ENCODE results near the gene CCDC7. TPM values are rescaled to one million over a fixed set of nuclear protein-coding genes. Genes with fewer than 3 reads are reported as not detected.

Gene CCDC7
- total and polyA plus RNA-seq, 10 of the 15 experiments (the other 5 are each of a cell fraction or from before 2014, with no cell fraction given), result 1.8 to 5.6 (median 3.4) TPM

GRCh38 chr10:32411797-32412498 lies 34.0 kb upstream of the CCDC7 start:
- Histone ChIP-seq H3K79me2 (ENCODE audit: control insufficient read depth, insufficient read depth, low read length) (no peaks in the 10 kb centered on the region), H3K27ac (ENCODE audit: control insufficient read depth, insufficient read depth) (no peak overlapping the region), H3K4me2 (ENCODE audit: control insufficient read depth, insufficient read depth) (no peak overlapping the region), H3K9me3 (replicated peaks; ENCODE audit: control insufficient read depth, insufficient read depth, low read length) (no peaks in the 10 kb centered on the region), H3K27me3 (replicated peaks in 1 of 2; ENCODE audit: control insufficient read depth in 2 of 2, insufficient read depth in 2 of 2, low read length in 1 of 2) (no peaks in the 10 kb centered on the region), H3K4me3 (no peak overlapping the region), H4K20me1 (ENCODE audit: control insufficient read depth, insufficient read depth) (no peaks in the 10 kb centered on the region), H2AFZ (ENCODE audit: control insufficient read depth, low read depth, low read length) (no peak overlapping the region), H3K36me3 (ENCODE audit: control insufficient read depth in 2 of 2, insufficient read depth in 2 of 2, low read length in 1 of 2) (no peaks in the 10 kb centered on the region), H3K9ac (ENCODE audit: control insufficient read depth, insufficient read depth, low read length) (no peak overlapping the region), H3K4me1 (ENCODE audit: control insufficient read depth, insufficient read depth, low read length) (no peaks in the 10 kb centered on the region)
- no peak for TF ChIP-seq FOS (IDR thresholded peaks at IDR 0.05; ENCODE audit: borderline replicate concordance, extremely low read depth, insufficient read length)
- TF ChIP-seq MAX (IDR thresholded peaks at IDR 0.05; ENCODE audit: low read depth, low read length), result no peak
- no peak for TF ChIP-seq NKRF (conservative IDR thresholded peaks at IDR 0.05)
- TF ChIP-seq HCFC1 (IDR thresholded peaks at IDR 0.05; ENCODE audit: low read length), result no peak
- no peak for TF ChIP-seq NFYA (IDR thresholded peaks at IDR 0.05; ENCODE audit: borderline replicate concordance, low read depth, low read length)
- TF ChIP-seq SMC3 (IDR thresholded peaks at IDR 0.05; ENCODE audit: borderline replicate concordance, low read length), result no peak
- TF ChIP-seq STAT3 (IDR thresholded peaks at IDR 0.05; ENCODE audit: low read depth, low read length), result no peak
- no peak for TF ChIP-seq IKZF2 (IDR thresholded peaks at IDR 0.05)
- no peak for FAIRE-seq
- SMC1A ChIA-PET (ENCODE audit: uncharacterized antibody, unreplicated experiment), result interaction anchor here (1.5 kb wide), 1 partner anchor 8 kb away, joined by 3 read pairs; no protein-coding TSS in a partner anchor
- CTCF ChIA-PET, result no interaction called here
- RAD21 ChIA-PET (ENCODE audit: unreplicated experiment), result no interaction called here
- no peak for ATAC-seq
- in situ Hi-C loops (cut with MboI), result no loop called here
- POLR2A ChIA-PET, result no interaction called here
- no peak for DNase-seq (ENCODE audit: low read depth, low spot score)
- WGBS (ENCODE audit: insufficient coverage, insufficient replicate concordance, low lambda C conversion rate, missing lambda C conversion rate), result 30% methylated on average over 2 of the region's 2 CpGs
- intact Hi-C loops (cut with micrococcal nuclease; ENCODE audit: unreplicated experiment), result no loop called here
- no TSS peak for BruUV-seq (replicated peaks)
